HUES64 (cell line): ENCODE measurements around the gene XRN1.
"Not testable (repeated sequence)": the region's sequence is repeated elsewhere in the genome, so short reads cannot be mapped to it uniquely, and the experiment has no call there.

Source experiments
- H3K27ac ChIP-seq: 2 replicates; pipeline ENCODE4 v1.7.0; 2013; ENCODE audit warnings: low read depth, low read length, inconsistent platforms
- H3K27me3 ChIP-seq: 2 replicates; pipeline ENCODE4 v1.6.1; 2013; ENCODE audit warnings: mild to moderate bottlenecking, low read length; ENCODE audit not compliant: insufficient read depth
- H3K36me3 ChIP-seq: 2 replicates; pipeline ENCODE4 v1.6.1; 2013; ENCODE audit warnings: mild to moderate bottlenecking, low read length; ENCODE audit not compliant: insufficient read depth
- H3K4me1 ChIP-seq: 2 replicates; pipeline ENCODE4 v1.6.1; 2013; ENCODE audit warnings: mild to moderate bottlenecking, low read length, moderate library complexity; ENCODE audit not compliant: insufficient read depth
- H3K4me3 ChIP-seq: 2 replicates; pipeline ENCODE4 v1.5.1; 2013; ENCODE audit warnings: mild to moderate bottlenecking, low read length, moderate library complexity
- H3K9ac ChIP-seq: 2 replicates; pipeline ENCODE4 v1.6.1; 2013; ENCODE audit warnings: mild to moderate bottlenecking, low read depth, low read length
- H3K9me3 ChIP-seq: 2 replicates; pipeline ENCODE4 v1.6.1; 2013; ENCODE audit warnings: low read depth, low read length; ENCODE audit not compliant: insufficient read depth
- WGBS: fragments of 150-250, 120-280 bp; methylation state at CpG from one replicate; pipeline ENCODE4 v1.1.7; 2013; ENCODE audit warnings: missing lambda C conversion rate; 5-methylcytosine and 5-hydroxymethylcytosine counted together

XRN1 gene

DNA sequence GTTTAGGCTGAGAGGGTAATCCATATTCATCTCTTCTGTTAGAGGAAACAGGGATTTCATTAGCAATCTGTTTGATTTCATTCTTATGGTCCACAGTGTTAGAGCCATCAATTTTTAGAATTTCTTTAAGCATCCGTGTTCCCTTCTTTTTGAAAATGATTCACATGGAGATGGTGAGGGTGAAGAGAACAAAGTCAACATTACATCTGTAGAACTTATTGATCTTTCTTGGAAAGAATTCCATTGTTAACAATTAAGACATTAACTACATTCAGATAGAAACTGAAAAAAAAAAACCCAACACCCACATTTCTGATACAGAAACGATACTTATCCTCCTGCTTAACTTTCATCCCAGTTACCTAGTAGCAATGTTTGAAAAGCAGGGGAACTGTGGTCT, 115.4 kb downstream of the XRN1 start:
- Histone ChIP-seq H3K27ac (no peak overlapping the region), H3K4me1 (no peaks in the 10 kb centered on the region), H3K9ac (no peak overlapping the region), H3K4me3 (no peak overlapping the region), H3K36me3 (peaks cover 29% of the 10 kb centered on the region), H3K27me3 (no peaks in the 10 kb centered on the region), H3K9me3 (no peaks in the 10 kb centered on the region)
- WGBS = 87% methylated on average over 2 of the region's 2 CpGs

DNA sequence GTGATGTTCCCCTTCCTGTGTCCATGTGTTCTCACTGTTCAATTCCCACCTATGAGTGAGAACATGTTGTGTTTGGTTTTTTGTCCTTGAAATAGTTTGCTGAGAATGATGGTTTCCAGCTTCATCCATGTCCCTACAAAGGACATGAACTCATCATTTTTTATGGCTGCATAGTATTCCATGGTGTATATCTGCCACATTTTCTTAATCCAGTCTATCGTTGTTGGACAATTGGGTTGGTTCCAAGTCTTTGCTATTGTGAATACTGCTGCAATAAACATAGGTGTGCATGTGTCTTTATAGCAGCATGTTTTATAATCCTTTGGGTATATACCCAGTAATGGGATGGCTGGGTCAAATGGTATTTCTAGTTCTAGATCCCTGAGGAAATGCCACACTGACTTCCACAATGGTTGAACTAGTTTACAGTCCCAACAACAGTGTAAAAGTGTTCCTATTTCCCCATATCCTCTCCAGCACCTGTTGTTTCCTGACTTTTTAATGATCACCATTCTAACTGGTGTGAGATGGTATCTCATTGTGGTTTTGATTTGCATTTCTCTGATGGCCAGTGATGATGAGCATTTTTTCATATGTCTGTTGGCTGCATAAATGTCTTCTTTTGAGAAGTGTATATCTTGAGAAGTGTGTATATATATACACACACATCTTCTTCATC, 123.4 kb downstream of the XRN1 start:
- H3K9ac ChIP-seq, H3K9me3 ChIP-seq, H3K27ac ChIP-seq, H3K27me3 ChIP-seq, H3K4me3 ChIP-seq, H3K36me3 ChIP-seq, H3K4me1 ChIP-seq: not testable (repeated sequence)
- WGBS = 100% methylated on average over 1 of the region's 1 CpG

DNA sequence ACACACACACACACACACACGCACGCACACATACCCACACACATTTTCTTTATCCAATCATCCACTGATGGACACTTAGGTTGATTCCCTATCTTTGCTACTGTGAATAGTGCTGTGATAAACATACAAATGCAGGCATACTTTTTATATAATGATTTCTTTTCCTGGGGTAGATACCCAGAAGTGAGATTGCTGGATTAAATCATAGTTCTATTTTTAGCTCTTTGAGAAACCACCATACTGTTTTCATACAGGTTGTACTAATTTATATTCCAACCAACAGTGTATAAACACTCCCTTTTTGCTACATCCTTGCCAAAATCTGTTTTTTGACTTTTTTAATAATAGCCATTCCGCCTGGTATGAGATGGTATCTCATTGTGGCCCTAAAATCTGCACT, 127.9 kb downstream of the XRN1 start:
- Histone ChIP-seq H3K4me3 (no peak overlapping the region), H3K27ac (no peak overlapping the region), H3K4me1 (no peaks in the 10 kb centered on the region), H3K9ac (no peak overlapping the region), H3K27me3 (no peaks in the 10 kb centered on the region), H3K36me3 (peaks cover 2% of the 10 kb centered on the region; the same call in 1 of the 2 replicates), H3K9me3 (no peaks in the 10 kb centered on the region)
- WGBS = 87% methylated on average over 1 of the region's 3 CpGs

DNA sequence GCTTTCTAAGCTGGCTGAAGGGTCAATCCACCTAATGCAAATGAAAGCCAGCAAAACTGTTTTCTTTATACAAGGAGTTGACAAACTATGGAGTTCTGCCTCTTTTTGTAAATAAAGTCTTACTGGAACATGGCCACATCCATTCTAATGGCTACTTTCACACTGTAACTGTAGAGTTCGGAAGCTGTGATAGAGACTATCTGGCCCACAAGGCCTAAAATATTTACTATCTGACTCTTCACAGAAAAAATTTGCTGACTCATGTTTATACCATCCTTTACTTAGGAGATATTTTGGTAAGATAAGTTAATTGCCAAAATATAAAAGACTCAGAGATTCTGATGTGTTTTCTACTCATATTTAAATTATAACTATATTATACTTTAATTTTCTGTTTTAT, 128.7 kb downstream of the XRN1 start:
- no peak overlapping the region for H3K9ac ChIP-seq
- H3K4me1 ChIP-seq = no peaks in the 10 kb centered on the region
- no peak overlapping the region for H3K4me3 ChIP-seq
- no peaks in the 10 kb centered on the region for H3K27me3 ChIP-seq
- no peaks in the 10 kb centered on the region for H3K9me3 ChIP-seq
- no peak overlapping the region for H3K27ac ChIP-seq
- 97% methylated on average over 1 of the region's 1 CpG for whole genome bisulfite sequencing
- H3K36me3 ChIP-seq = peaks cover 2% of the 10 kb centered on the region; the same call in 1 of the 2 replicates

- H3K9me3 ChIP-seq = no peaks in the 10 kb centered on the region
- no peaks in the 10 kb centered on the region for H3K4me1 ChIP-seq
- H3K36me3 ChIP-seq = peaks cover 3% of the 10 kb centered on the region; the same call in 1 of the 2 replicates
- no peak overlapping the region for H3K27ac ChIP-seq
- H3K27me3 ChIP-seq = no peaks in the 10 kb centered on the region
- H3K9ac ChIP-seq = no peak overlapping the region
- H3K4me3 ChIP-seq = no peak overlapping the region
Measured at GRCh38 chr3:142318331-142318730, 129.5 kb downstream of the XRN1 start.

GRCh38 chr3:142315978-142316388, 131.9 kb downstream of the XRN1 start:
- WGBS = 93% methylated on average over 2 of the region's 2 CpGs
- H3K27ac ChIP-seq, H3K27me3 ChIP-seq, H3K9me3 ChIP-seq, H3K4me1 ChIP-seq, H3K4me3 ChIP-seq, H3K9ac ChIP-seq: not testable (repeated sequence)
- peaks cover 22% of the 10 kb centered on the region for H3K36me3 ChIP-seq

DNA sequence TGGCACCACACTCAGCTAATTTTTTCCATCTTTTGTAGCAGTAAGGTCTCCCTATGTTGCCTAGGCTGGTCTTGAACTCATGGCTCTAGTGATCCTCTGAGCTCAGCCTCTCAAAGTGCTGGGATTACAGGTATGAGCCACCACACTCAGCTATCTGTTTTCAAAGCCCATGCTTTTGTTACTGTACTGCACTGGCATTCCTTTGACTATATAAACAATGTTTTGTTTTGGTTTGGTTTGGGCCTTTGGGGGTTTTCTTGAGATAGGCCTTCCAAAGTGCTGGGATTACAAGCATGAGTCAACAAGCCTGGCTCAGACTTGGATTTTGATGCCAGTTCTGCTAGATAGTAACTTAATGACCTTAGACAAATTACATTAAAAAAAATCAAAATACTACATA, 132.8 kb downstream of the XRN1 start:
- Histone ChIP-seq H3K27me3 (no peaks in the 10 kb centered on the region), H3K9me3 (no peaks in the 10 kb centered on the region), H3K4me1 (no peaks in the 10 kb centered on the region), H3K36me3 (peaks cover 27% of the 10 kb centered on the region), H3K27ac (no peak overlapping the region), H3K4me3 (no peak overlapping the region), H3K9ac (no peak overlapping the region)

GRCh38 chr3:142310439-142310838, 137.4 kb downstream of the XRN1 start:
- H3K4me3 ChIP-seq = no peak overlapping the region
- H3K9me3 ChIP-seq = no peaks in the 10 kb centered on the region
- no peaks in the 10 kb centered on the region for H3K27me3 ChIP-seq
- WGBS = 100% methylated on average over 1 of the region's 1 CpG
- peaks cover 6% of the 10 kb centered on the region; the same call in 1 of the 2 replicates for H3K4me1 ChIP-seq
- H3K9ac ChIP-seq = no peak overlapping the region
- H3K36me3 ChIP-seq = peaks cover 31% of the 10 kb centered on the region
- H3K27ac ChIP-seq = no peak overlapping the region

GRCh38 chr3:142302847-142303246, 145.0 kb downstream of the XRN1 start:
- H3K4me3 ChIP-seq, H3K36me3 ChIP-seq, H3K27ac ChIP-seq, H3K27me3 ChIP-seq, H3K4me1 ChIP-seq, H3K9ac ChIP-seq, H3K9me3 ChIP-seq: not testable (repeated sequence)
- WGBS = 100% methylated on average over 3 of the region's 3 CpGs

- H3K27ac ChIP-seq = no peak overlapping the region
- no peaks in the 10 kb centered on the region for H3K4me1 ChIP-seq
- no peak overlapping the region for H3K9ac ChIP-seq
- WGBS = 97% methylated on average over 2 of the region's 2 CpGs
- H3K4me3 ChIP-seq = no peak overlapping the region
- no peaks in the 10 kb centered on the region for H3K36me3 ChIP-seq
- H3K27me3 ChIP-seq = no peaks in the 10 kb centered on the region
- peaks cover 6% of the 10 kb centered on the region; the same call in 1 of the 2 replicates for H3K9me3 ChIP-seq
Measured at GRCh38 chr3:142298626-142299025, 149.2 kb downstream of the XRN1 start.

GRCh38 chr3:142296507-142296906, 151.3 kb downstream of the XRN1 start:
- 100% methylated on average over 1 of the region's 1 CpG for WGBS
- no peaks in the 10 kb centered on the region for H3K27me3 ChIP-seq
- no peak overlapping the region for H3K9ac ChIP-seq
- no peak overlapping the region for H3K27ac ChIP-seq
- no peaks in the 10 kb centered on the region for H3K9me3 ChIP-seq
- H3K4me1 ChIP-seq = no peaks in the 10 kb centered on the region
- H3K4me3 ChIP-seq = no peak overlapping the region
- no peaks in the 10 kb centered on the region for H3K36me3 ChIP-seq
